GM21723 (cell line): ENCODE results near the gene PCDHGC4.

Experiments used
- ATAC-seq: cut with Tn5 transposase; IDR thresholded peaks from one replicate; pipeline ENCODE4 v1.9.1; 2021; ENCODE audit warnings: mild to moderate bottlenecking, moderate library complexity; ENCODE audit not compliant: unreplicated experiment

PCDHGC4 gene

DNA sequence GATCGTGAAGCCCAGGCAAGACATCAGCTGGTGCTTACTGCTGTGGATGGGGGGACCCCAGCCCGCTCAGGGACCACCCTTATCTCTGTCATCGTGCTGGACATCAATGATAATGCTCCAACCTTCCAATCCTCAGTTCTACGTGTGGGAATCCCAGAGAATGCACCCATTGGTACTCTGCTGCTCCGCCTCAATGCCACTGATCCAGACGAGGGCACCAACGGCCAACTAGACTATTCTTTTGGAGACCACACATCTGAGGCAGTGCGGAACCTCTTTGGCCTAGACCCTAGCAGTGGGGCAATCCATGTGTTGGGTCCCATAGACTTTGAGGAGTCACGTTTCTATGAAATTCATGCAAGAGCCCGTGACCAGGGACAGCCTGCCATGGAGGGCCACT lies 5.0 kb downstream of the PCDHGC4 start:
- no peak for ATAC-seq

DNA sequence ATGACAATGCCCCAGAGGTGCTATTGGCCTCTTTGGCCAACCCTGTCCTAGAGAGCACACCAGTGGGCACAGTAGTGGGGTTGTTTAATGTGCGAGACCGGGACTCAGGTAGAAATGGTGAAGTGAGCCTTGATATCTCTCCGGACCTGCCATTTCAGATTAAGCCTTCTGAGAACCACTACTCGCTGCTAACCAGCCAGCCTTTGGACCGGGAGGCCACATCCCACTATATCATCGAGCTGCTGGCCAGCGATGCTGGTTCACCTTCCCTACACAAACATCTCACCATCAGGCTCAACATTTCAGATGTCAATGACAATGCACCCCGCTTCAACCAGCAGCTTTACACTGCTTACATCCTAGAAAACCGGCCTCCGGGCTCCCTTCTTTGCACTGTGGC lies 5.4 kb downstream of the PCDHGC4 start:
- no peak for ATAC-seq

DNA sequence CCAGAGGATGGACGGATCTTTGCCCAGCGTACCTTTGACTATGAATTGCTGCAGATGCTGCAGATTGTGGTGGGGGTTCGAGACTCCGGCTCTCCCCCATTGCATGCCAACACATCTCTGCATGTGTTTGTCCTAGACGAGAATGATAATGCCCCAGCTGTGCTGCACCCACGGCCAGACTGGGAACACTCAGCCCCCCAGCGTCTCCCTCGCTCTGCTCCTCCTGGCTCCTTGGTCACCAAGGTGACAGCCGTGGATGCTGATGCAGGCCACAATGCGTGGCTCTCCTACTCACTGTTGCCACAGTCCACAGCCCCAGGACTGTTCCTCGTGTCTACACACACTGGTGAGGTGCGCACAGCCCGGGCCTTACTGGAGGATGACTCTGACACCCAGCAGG lies 5.9 kb downstream of the PCDHGC4 start:
- ATAC-seq, result no peak

DNA sequence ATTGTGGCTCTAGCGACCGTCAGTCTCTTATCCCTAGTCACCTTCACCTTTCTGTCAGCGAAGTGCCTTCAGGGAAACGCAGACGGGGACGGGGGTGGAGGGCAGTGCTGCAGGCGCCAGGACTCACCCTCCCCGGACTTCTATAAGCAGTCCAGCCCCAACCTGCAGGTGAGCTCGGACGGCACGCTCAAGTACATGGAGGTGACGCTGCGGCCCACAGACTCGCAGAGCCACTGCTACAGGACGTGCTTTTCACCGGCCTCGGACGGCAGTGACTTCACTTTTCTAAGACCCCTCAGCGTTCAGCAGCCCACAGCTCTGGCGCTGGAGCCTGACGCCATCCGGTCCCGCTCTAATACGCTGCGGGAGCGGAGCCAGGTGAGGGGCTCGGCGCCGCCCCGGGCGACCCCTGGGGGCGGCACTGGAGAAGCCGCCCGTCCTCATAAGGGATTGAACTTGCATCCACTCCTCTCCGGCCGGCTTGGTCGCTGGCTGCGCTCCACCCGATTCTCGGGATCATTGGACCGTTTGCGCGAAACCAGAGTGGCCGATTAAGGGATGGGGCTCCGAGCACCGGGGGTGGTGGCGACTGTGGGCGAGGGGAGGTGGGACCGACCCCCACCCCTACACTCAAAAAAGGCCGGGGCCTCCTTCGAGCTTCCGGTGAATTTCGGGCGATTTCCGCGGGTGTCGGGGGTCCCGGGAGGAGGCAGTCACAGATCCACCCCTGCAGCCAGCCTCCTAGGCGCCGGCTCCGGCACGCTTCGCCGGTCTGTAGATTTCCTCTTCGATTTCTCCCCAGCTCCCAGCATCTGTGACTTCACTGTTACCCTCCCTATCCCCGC lies 6.7 kb downstream of the PCDHGC4 start:
- ATAC-seq, result peak; percentile 32

DNA sequence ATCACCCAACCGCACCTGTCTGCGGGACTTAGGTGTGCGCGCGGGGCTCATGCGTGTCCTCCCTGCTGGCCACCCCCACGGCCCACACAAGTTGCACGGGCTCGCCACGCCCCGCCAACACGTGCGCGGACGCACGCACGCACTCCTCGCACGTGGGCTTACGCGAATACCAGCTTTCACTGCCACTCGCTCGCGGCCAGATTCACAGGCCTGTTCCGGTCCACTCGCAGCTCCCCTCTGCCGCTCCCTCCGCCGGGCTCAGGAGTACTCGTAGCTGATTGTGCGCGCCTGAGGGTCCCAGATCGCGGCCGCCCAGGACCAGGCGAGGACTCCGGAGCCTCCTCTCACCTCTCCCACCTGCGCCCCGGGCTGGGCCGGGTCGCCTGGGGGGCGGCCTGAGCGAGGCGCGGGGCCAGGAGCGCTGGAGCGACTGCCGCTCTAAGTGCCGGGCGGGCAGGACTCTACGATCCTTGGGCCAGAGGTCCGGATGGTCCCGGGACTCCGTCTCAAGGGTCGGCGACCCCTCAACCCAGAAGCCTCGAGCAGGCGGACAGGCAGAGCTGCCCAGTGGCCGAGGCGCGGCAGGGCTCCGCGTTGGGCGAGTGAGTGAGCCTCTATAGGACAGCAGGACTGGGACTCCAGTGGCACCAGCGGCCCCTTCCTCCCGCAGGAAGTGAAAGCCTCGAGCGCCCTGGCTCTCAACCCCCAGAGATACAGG lies 7.5 kb downstream of the PCDHGC4 start:
- ATAC-seq, result peak; percentile 61

DNA sequence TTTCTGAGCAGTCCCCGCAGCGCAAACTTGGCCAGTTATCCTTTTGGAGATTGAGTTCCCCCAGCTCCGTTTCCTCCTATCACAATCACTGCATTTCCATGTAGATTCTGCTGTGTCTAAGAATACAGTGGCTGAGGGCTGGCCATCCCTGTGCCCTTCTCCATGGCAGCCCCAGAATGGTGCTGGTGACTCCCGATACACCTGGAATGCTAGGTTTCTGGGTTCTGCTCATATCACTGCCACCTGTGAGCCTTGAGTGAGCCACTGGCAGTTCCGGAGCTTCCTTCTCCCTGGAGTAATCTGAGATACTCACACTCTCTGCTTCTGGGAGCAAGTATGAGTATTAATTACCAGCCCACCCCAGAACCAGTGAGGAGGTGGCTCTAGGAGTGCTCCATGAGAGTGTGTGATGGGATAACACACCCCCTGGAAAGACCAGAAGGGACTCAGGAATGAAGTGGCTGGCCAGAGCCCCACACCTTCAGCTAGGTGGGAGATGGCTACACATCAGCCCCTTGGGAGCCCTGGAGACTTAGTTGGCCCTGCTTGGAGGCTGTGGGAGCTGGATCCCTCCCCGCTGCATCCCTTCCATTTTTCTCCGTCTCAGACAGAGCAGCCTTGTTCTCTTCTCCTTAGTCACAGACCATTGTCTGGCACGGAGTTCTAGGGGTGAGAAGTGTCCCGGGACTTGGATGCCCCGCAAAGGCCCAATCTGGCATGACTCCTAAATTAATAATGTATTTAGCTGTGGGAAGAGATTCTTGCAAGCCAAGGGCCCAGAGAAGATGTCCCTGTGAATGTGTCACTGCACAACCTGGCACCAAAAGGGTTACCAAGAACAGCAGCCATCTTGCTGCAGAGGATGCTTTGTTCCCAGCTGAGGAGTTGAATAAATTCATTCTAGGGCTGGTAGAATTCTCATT lies 8.9 kb downstream of the PCDHGC4 start:
- no peak for ATAC-seq

DNA sequence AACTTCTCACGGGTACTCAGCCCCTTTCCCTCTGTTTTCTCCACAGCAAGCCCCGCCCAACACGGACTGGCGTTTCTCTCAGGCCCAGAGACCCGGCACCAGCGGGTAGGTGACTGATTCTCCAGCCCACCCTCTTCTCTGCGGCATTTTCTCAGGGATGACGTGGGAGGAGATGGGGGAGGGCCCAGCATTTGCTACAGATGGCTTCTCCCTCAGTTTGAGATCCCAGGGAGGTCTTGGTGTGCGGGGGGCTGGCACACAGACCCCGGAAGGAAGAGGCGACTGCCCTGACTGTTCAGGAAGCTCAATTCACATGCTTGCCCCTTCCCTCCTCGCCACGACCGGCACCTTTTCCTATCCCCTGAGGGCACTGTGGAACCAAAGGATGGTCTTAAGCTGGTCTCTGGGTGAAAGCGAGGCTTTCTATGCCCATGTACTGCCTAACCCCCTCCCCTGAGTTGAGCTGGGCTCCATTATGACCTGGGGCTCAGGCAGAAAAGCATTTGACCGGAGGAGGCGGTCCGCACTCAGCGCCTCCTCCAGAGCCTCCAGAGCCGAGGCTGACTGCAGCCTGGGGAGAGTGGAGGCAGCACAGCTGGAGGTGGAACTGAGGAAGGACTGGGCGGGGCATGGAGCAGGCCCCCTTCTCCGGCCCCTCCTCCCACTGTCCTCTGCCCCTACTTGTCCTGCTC lies 10.1 kb downstream of the PCDHGC4 start:
- ATAC-seq, result no peak

DNA sequence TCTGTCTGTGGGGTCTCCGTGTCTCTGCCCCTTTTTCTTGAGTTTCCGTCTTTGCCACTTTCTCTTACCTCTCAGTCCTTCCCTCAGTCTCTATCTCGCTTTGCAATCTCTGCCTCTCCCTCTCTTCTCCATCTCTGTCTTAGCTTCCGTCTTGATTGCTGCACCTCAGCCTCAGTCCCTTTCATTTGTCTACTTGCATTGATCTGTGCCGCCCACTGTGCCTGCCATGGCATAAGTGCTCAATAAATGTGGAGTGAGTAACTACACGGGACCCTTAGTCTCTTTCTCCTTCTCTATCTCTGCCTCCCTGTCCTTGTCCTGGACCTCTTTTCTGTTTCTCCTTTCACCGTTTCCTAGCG lies 10.6 kb downstream of the PCDHGC4 start:
- ATAC-seq, result no peak

DNA sequence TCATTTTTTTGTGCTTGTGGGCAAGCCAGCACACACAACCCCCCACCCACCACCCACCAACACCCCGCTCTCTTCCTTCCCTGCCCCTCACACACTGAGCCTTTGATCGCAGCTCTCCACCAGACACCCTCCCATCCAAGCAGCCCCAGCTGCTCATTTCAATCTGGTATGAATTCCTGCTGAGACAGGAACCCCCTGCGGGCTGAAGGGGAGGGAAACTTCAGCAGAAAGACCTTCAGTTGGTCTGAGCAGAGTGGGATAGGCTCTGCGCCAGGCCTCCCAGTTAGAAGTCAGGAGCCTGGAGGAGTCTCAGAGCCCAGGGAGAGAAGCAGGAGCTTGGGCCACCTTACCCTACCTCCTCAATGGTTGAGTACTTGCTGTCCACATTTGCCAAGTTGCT lies 11.2 kb downstream of the PCDHGC4 start:
- no peak for ATAC-seq

DNA sequence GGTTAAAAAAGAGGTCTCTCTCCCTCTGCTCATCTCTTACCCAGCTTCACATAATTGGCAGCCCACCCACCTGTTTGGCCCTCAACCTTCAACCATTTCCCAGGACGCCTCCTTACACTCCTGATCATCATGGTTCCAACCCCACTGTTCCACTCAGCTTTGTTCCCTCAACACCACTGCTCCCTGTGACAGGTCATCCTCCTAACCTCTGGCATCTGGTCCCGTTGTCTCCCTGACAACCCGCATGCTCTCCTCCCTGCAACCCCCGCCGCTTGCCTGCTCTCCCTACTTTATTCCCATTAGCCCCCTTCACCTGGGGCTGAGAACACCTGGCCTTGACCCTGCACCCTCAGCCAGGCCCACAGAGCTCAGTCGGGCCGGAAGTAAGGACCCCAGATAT lies 16.9 kb downstream of the PCDHGC4 start:
- ATAC-seq, result no peak

DNA sequence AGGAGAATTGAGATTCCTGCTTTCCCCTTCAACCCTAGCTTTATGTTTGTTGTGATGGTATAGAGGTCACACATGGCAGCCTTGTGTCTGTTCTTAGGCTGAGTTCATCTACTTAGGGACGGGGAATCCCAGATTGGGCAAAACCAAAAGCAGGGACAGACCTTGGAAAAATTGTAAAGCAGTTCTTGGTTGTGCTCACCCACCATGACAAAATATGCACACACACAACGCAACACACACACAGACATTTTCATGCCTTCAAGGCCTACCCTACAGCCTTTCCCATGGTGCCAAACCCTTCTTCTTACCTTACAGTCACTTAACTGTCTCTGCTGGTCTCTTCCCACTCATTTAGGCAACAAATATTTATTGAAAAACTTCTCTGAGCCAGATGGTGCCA lies 18.9 kb downstream of the PCDHGC4 start:
- no peak for ATAC-seq

DNA sequence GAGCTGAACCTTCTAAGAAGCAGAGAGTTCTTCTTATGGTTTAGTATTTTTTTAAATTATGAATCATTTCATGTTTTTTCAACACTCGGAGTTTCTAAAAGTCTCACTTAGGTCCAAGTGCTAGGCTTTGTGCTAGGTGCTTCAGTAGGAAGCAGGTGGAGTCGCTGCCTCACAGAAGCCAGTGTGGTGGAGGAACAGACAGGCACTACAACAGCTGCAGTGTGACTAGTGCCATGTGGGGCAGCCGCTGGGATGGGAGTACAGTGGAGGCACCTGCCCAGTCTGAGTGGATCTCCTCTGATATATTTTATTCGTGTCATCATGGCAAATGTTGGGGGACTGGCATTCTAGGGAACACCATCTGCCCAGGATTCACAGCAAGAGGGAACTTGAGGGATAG lies 19.4 kb downstream of the PCDHGC4 start:
- no peak for ATAC-seq

DNA sequence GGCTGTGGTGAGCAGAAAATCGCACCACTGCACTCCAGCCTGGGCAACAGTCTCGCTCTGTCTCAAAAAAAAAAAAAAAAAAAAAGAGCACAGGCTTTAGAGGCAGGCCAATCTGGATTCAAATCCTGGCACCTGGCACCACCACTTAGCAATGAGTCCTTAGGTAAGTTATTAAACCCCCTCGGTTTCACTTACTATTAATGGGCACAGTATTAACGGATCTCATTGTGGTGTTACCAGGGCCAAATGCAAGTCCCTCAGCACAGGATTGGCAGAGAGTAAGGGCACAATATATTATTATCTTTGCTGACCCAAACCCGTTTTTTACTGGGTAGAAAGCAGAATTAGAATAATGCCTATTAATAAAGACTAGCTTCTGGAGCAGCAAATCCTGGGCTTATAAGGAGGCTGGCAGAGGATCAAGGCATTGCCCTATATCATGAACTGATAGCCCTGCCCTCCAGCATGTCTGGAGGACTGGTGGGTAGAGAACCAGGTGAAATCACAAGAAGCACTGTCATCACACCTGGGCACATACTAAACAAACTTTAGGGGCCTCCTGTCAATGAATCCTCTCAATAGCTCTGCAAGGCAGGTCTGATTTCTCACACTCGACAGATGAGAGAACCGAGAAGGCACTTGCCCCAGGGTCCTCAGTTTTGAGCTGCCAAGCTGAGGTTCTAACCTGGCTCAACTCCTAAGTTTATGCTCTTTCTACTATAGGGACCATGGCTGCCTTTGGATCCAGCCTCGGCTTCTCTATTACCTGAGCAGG lies 21.7 kb downstream of the PCDHGC4 start:
- no peak for ATAC-seq

DNA sequence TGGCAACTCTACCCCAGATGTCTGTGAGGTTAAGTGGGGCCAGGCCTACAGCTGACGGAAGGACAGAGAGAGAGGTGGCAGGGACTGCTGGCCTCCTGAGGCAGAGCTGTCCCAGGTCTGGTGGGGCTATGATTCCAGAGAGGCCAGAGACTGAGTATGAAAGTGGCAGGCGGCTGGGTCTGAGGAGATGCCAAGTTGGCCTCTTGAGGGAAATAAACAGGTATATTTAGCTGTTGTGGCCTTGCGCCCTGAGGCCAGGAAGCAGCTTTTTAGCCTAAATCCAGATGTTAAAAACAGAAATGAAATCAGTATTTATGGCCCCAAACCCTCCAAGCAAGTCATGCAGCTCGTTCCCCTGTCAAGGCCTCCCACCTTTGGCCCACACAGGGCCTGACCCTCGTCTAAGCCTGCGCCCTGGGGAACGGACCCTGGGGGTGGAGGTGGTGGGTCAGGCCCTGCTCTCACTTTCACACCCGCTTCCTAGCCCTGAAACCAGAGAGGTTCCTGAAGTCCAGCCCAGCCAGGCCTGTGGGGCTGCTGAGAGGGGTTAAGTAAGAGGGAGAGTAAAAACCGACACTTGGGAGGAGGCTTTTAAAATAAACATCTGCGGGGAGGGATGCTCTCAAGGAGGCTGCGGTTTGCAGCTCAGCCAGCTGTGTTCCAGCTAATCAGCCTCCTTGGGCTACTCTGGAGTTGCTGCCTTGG lies 22.7 kb downstream of the PCDHGC4 start:
- ATAC-seq, result peak; percentile 43

DNA sequence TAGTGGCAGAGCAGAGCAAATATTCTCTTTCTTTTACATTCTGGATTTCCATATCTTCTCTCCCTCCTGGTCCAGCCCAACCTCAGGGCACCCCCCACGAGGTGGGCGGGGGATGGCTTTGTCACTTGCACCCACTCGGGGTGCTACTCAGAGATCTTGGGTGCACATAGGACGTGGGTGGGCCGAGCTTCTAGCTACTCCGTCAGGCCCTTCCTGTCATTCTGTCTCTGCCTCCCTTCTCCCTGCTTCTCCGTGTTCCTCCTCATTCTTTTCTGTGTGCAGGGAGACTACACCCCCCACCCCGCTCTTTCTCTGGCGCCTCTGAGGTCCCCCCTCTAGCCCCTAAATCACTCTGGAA lies 23.6 kb downstream of the PCDHGC4 start:
- no peak for ATAC-seq

DNA sequence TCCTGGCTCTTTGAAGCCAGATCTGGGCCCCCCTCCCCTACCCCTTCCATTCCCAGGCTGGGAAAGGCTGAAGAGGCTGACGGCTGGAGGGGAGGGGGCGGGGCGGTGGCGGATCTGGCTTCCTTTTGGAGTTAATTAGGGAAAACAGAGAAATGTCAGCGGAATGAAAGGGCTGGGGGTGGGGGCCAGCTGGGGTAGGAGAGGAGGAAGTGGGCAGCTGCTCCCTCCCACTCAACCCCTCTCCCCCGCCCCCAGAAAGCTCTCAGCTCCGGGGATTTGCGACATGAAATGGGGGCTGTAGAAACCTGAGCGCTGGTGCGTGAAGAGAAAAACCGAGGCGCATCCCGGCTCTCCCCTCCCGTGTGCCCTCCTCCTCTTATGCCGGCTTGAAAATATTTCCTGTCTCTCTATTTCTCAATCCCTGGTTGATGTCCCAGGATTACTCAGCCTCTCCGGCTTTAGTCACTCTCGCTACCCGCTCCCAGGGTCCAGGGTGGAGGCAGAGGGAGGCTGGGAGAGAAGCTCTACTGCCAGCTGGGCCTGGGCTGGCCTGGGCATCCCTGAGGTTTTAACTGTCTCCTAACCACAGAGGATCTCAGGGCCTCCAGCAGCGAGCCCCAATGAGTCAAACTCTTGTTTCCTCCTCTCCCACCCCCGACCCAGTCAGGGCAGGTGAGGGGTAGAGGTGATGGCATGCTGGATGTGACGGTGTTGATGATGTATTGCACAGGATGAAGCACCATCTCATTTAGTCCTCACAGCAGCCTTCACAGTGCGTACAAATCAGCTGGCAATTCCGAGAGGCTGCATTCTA lies 24.2 kb downstream of the PCDHGC4 start:
- no peak for ATAC-seq

DNA sequence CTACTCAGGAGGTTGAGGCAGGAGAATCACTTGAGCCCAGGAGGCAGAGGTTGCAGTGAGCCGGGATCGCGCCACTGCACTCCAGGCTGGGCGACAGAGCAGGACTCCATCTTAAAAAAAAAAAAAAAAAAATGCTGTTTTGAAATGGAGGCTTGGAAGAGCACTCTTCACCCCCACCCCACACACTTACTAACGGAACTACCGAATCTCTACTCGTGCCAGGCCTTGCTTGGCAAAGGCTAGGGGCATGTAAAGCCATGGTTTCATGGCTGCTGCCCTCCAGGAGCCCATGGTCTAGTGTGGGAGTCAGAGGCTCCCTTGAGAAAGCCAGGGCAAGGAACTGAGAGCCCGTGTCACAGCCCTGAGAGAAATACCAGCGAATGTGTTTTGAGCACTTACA lies 25.3 kb downstream of the PCDHGC4 start:
- no peak for ATAC-seq

DNA sequence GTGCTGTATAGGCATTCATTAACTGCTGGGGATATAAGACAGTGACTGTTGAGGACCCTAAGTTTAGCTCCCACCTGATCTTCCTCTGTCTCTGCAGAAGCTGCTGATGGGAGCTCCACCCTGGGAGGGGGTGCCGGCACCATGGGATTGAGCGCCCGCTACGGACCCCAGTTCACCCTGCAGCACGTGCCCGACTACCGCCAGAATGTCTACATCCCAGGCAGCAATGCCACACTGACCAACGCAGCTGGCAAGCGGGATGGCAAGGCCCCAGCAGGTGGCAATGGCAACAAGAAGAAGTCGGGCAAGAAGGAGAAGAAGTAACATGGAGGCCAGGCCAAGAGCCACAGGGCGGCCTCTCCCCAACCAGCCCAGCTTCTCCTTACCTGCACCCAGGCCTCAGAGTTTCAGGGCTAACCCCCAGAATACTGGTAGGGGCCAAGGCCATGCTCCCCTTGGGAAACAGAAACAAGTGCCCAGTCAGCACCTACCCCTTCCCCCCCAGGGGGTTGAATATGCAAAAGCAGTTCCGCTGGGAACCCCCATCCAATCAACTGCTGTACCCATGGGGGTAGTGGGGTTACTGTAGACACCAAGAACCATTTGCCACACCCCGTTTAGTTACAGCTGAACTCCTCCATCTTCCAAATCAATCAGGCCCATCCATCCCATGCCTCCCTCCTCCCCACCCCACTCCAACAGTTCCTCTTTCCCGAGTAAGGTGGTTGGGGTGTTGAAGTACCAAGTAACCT lies 26.2 kb downstream of the PCDHGC4 start:
- peak; percentile 33 for ATAC-seq
